HCT116 (cell line): ENCODE data around the gene BUB3. TPM values are rescaled to one million over a fixed set of nuclear protein-coding genes. Genes with fewer than 3 reads are reported as not detected.

ENCODE experiments used
- ATAC-seq: fragments of 200-7000 bp; cut with Tn5 transposase; 2 replicates; pipeline ENCODE4 v1.9.1; 2020; ENCODE audit warnings: mild to moderate bottlenecking, moderate library complexity
- BruUV-seq: library from RNA; stranded (reverse); fragments of 400-500 nt; replicated peaks from 2 replicates; lab custom pipeline; 2021; lab: Mats Ljungman, UMichigan
- CTCF ChIA-PET: fragments of 300-600 bp; sonication (Branson Sonifier 250); formaldehyde crosslinking; loops from one replicate; lab custom pipeline; 2021; ENCODE audit warnings: antibody characterized with exemption; lab: Charles Lee
- POLR2A ChIA-PET: fragments of 300-600, 350-600 bp; sonication (Branson Sonifier 250); formaldehyde crosslinking; loops from one replicate; lab custom pipeline; 2021; ENCODE audit warnings: antibody characterized with exemption; lab: Charles Lee
- RAD21 ChIA-PET, 2 experiments: fragments of 300-600 bp; sonication (Branson Sonifier 250); formaldehyde crosslinking; loops; one replicate each; lab custom pipeline; 2023; ENCODE audit warnings: low total read pairs in 2 of 2; ENCODE audit not compliant: uncharacterized antibody in 2 of 2, unreplicated experiment in 2 of 2, low non-redundant PET in 1 of 2; lab: Charles Lee
- DNase-seq: peaks from one replicate; pipeline ENCODE4 v3.0.0-alpha.2; 2010; ENCODE audit warnings: low read depth, low spot score
- H2AFZ ChIP-seq: fragments of 200-600 bp; shearing (Covaris generic), sonication (generic); 2 replicates; pipeline ENCODE4 v1.6.1; 2017; ENCODE audit warnings: low read depth, mixed run types, mixed read lengths, antibody characterized with exemption, low read length; ENCODE audit not compliant: poor library complexity, severe bottlenecking
- H3K27ac ChIP-seq: 2 replicates; pipeline ENCODE4 v1.5.1; 2012; ENCODE audit warnings: low read depth, low read length
- H3K27me3 ChIP-seq: fragments of 200-600 bp; sonication (generic); 2 replicates; pipeline ENCODE4 v1.6.1; 2016; ENCODE audit warnings: mixed run types, low read length, mixed read lengths; ENCODE audit not compliant: insufficient read depth
- H3K36me3 ChIP-seq, 2 experiments: fragments of 200-500 bp in 1 of 2; fragments of 200-600 bp in 1 of 2; sonication (Bioruptor generic) in 1 of 2; sonication (generic) in 1 of 2; 2 replicates each; pipeline versions ENCODE4 v1.5.1 to v1.6.1; 2014 to 2016; ENCODE audit warnings: low read length in 2 of 2, inconsistent platforms in 1 of 2, mixed read lengths in 1 of 2, mixed run types in 1 of 2; ENCODE audit not compliant: insufficient read depth in 2 of 2, control insufficient read depth in 1 of 2
- H3K4me1 ChIP-seq, 2 experiments: fragments of 200-600 bp in 1 of 2; sonication (generic) in 1 of 2; 2 replicates each; pipeline versions ENCODE4 v1.5.1 to v1.6.1; 2012 to 2017; ENCODE audit warnings: low read length in 2 of 2, inconsistent platforms in 1 of 2, mild to moderate bottlenecking in 1 of 2, mixed read lengths in 1 of 2, mixed run types in 1 of 2, moderate library complexity in 1 of 2; ENCODE audit not compliant: insufficient read depth in 2 of 2, control insufficient read depth in 1 of 2
- H3K4me2 ChIP-seq: fragments of 200-600 bp; sonication (generic); 2 replicates; pipeline ENCODE4 v1.6.1; 2017; ENCODE audit warnings: mixed run types, low read length, mixed read lengths
- H3K4me3 ChIP-seq, 2 experiments: fragments of 200-600 bp in 1 of 2; sonication (generic) in 1 of 2; replicated peaks in 1 of 2; 2 replicates each; pipeline ENCODE4 v1.5.1; 2011 to 2016; ENCODE audit warnings: low read length in 2 of 2, control low read depth in 1 of 2, low read depth in 1 of 2, mild to moderate bottlenecking in 1 of 2, mixed read lengths in 1 of 2, mixed run types in 1 of 2
- H3K79me2 ChIP-seq: fragments of 200-600 bp; sonication (generic); 2 replicates; pipeline ENCODE4 v1.6.1; 2017; ENCODE audit warnings: mild to moderate bottlenecking, mixed run types, low read length, moderate library complexity, mixed read lengths; ENCODE audit not compliant: insufficient read depth
- H3K9ac ChIP-seq: fragments of 200-600 bp; sonication (generic); 2 replicates; pipeline ENCODE4 v1.6.1; 2016; ENCODE audit warnings: low read length, mixed read lengths
- H3K9me2 ChIP-seq: fragments of 200-600 bp; sonication (generic), shearing (Covaris generic); 2 replicates; pipeline ENCODE4 v1.6.1; 2017; ENCODE audit warnings: mixed run types, mild to moderate bottlenecking, moderate library complexity; ENCODE audit not compliant: insufficient read depth
- H3K9me3 ChIP-seq, 2 experiments: fragments of 200-500 bp in 1 of 2; fragments of 200-600 bp in 1 of 2; sonication (Bioruptor generic) in 1 of 2; sonication (generic) in 1 of 2; 2 replicates each; pipeline ENCODE4 v1.6.1; 2014 to 2017; ENCODE audit warnings: low read length in 2 of 2, mixed read lengths in 2 of 2, inconsistent platforms in 1 of 2, low read depth in 1 of 2, mild to moderate bottlenecking in 1 of 2, mixed run types in 1 of 2, moderate library complexity in 1 of 2; ENCODE audit not compliant: control insufficient read depth in 1 of 2, insufficient read depth in 1 of 2
- H4K20me1 ChIP-seq: fragments of 200-600 bp; sonication (generic), shearing (Covaris generic); 2 replicates; pipeline ENCODE4 v1.6.1; 2017; ENCODE audit warnings: mixed run types, mild to moderate bottlenecking, moderate library complexity; ENCODE audit not compliant: insufficient read depth
- CTCF ChIP-seq, 3 experiments: fragments of 200-600 bp in 1 of 3; sonication (generic) in 1 of 3; IDR thresholded peaks in 2 of 3; conservative IDR thresholded peaks in 1 of 3; 2 replicates each; pipeline ENCODE4 v1.5.1; 2012 to 2017; ENCODE audit warnings: low read depth in 2 of 3, low read length in 2 of 3, antibody characterized with exemption in 1 of 3, borderline replicate concordance in 1 of 3, control low read depth in 1 of 3, mild to moderate bottlenecking in 1 of 3, mixed read lengths in 1 of 3, mixed run types in 1 of 3, moderate library complexity in 1 of 3; ENCODE audit not compliant: insufficient read depth in 1 of 3
- ELF1 ChIP-seq: IDR thresholded peaks from 2 replicates; pipeline ENCODE4 v1.6.1; 2012; ENCODE audit warnings: low read depth, borderline replicate concordance
- FOSL1 ChIP-seq: IDR thresholded peaks from 2 replicates; pipeline ENCODE4 v1.6.1; 2012; ENCODE audit warnings: low read depth
- POLR2A ChIP-seq: IDR thresholded peaks from 2 replicates; pipeline ENCODE4 v1.7.0; 2011; ENCODE audit warnings: borderline replicate concordance; ENCODE audit not compliant: insufficient read depth, insufficient read length; ENCODE audit errors: extremely low read depth
- RAD21 ChIP-seq: IDR thresholded peaks from 2 replicates; pipeline ENCODE4 v1.6.1; 2012; ENCODE audit warnings: low read depth, mild to moderate bottlenecking
- SIN3A ChIP-seq: IDR thresholded peaks from 2 replicates; pipeline ENCODE4 v1.6.1; 2012; ENCODE audit warnings: low read depth
- SP1 ChIP-seq: IDR thresholded peaks from 2 replicates; pipeline ENCODE4 v1.6.1; 2012; ENCODE audit warnings: low read depth
- TCF7L2 ChIP-seq: IDR thresholded peaks from 2 replicates; pipeline ENCODE4 v1.7.0; 2011; ENCODE audit warnings: borderline replicate concordance, inconsistent platforms; ENCODE audit not compliant: insufficient read depth, insufficient read length; ENCODE audit errors: extremely low read depth
- YY1 ChIP-seq: IDR thresholded peaks from 2 replicates; pipeline ENCODE4 v1.6.1; 2011; ENCODE audit warnings: low read length, low read depth, moderate library complexity, mild to moderate bottlenecking; ENCODE audit not compliant: insufficient replicate concordance; ENCODE audit errors: extremely low read depth
- ZBTB33 ChIP-seq: IDR thresholded peaks from 2 replicates; pipeline ENCODE4 v1.6.1; 2011; ENCODE audit warnings: mild to moderate bottlenecking, low read length, moderate library complexity; ENCODE audit not compliant: insufficient replicate concordance; ENCODE audit errors: extremely low read depth
- ZFX ChIP-seq: fragments of 450-650 bp; IDR thresholded peaks from 2 replicates; pipeline ENCODE4 v1.6.1; 2017
- ZNF274 ChIP-seq: fragments of 200-500 bp; sonication (Bioruptor generic); IDR thresholded peaks from 2 replicates; pipeline ENCODE4 v1.6.1; 2014; ENCODE audit warnings: mild to moderate bottlenecking, low read depth, low read length, inconsistent platforms
- intact Hi-C: fragments of 100-400 bp; cut with micrococcal nuclease; formaldehyde crosslinking; loops from 2 replicates; pipeline ENCODE4 v1.10.0; 2022
- total RNA-seq: library from RNA; stranded (reverse); gene quantifications from one replicate; pipeline ENCODE4 v1.2.1, GENCODE V29; 2021; ENCODE audit not compliant: unreplicated experiment

BUB3 gene
- total RNA-seq, 1 experiment from 2014 or later, result 271 TPM

- no peak overlapping the region for H2AFZ ChIP-seq
- H3K9ac ChIP-seq, result no peak overlapping the region
- peaks cover 5% of the 10 kb centered on the region for H3K79me2 ChIP-seq
- intact Hi-C loops, result no loop called here
- POLR2A ChIA-PET, result no interaction called here
- H3K4me1 ChIP-seq, result peaks cover 0 to 6% of the 10 kb centered on the region in 2 experiments; a peak in 3 of 4 replicates
- RAD21 ChIA-PET, result no interaction called here
- no TSS peak for BruUV-seq
- no peaks in the 10 kb centered on the region for H3K9me3 ChIP-seq
- H3K27ac ChIP-seq, result no peak overlapping the region
- no peaks in the 10 kb centered on the region for H3K27me3 ChIP-seq
- no peak for TF ChIP-seq TCF7L2
- no peak for TF ChIP-seq RAD21
- no peak for TF ChIP-seq ELF1
- TF ChIP-seq ZNF274, result no peak
- TF ChIP-seq SP1, result no peak
- TF ChIP-seq YY1, result no peak
- TF ChIP-seq, all 23 proteins: peak for 0
- Histone ChIP-seq H3K4me3 (no peak overlapping the region), H3K4me2 (no peak overlapping the region), H3K36me3 (no peaks in the 10 kb centered on the region; a peak in 1 of 4 replicates), H4K20me1 (no peaks in the 10 kb centered on the region), H3K9me2 (no peaks in the 10 kb centered on the region)
- ATAC-seq (no peak), DNase-seq (no peak)
- CTCF ChIA-PET, result no interaction called here
Measured at GRCh38 chr10:123149568-123150270, 4.5 kb upstream of the BUB3 start.

- ChIA-PET CTCF (no interaction called here), POLR2A (no interaction called here), RAD21 (no interaction called here)
- no peak for ATAC-seq
- no TSS peak for BruUV-seq
- no peaks in the 10 kb centered on the region for H4K20me1 ChIP-seq
- H3K4me3 ChIP-seq, result no peak overlapping the region
- no peak for TF ChIP-seq ZFX
- no peak for TF ChIP-seq YY1
- TF ChIP-seq TCF7L2, result no peak
- TF ChIP-seq ELF1, result no peak
- TF ChIP-seq FOSL1, result no peak
- TF ChIP-seq POLR2A, result no peak
- TF ChIP-seq ZBTB33, result no peak
- no peak for TF ChIP-seq SIN3A
- TF ChIP-seq CTCF (IDR thresholded peaks at IDR 0.05 in 2 of 3, conservative IDR thresholded peaks at IDR 0.05 in 1 of 3; ENCODE audit: borderline replicate concordance in 1 of 3, insufficient read depth in 1 of 3, low read depth in 2 of 3, low read length in 2 of 3), result no peak
- no peak for TF ChIP-seq RAD21
- no peaks in the 10 kb centered on the region for H3K9me3 ChIP-seq
- H3K4me1 ChIP-seq, result peaks cover 2 to 10% of the 10 kb centered on the region in 2 experiments; a peak in 3 of 4 replicates
- H3K9me2 ChIP-seq, result no peaks in the 10 kb centered on the region
- intact Hi-C loops, result no loop called here
- H3K79me2 ChIP-seq, result peaks cover 12% of the 10 kb centered on the region
- H3K9ac ChIP-seq, result no peak overlapping the region
- H2AFZ ChIP-seq, result no peak overlapping the region
- H3K27me3 ChIP-seq, result no peaks in the 10 kb centered on the region
- H3K4me2 ChIP-seq, result no peak overlapping the region
- H3K27ac ChIP-seq, result no peak overlapping the region
- peaks cover 0 to 6% of the 10 kb centered on the region in 2 experiments; a peak in 1 of 4 replicates for H3K36me3 ChIP-seq
- DNase-seq, result no peak
Measured at GRCh38 chr10:123150271-123150985, 3.8 kb upstream of the BUB3 start.
